K562 (cell line): ENCODE measurements around the gene CELSR1.

ENCODE experiments used
- CTBP1 ChIP-seq: fragments of 450-650 bp; IDR thresholded peaks from 2 replicates; pipeline ENCODE4 v1.6.1; 2016; ENCODE audit warnings: borderline replicate concordance
- CTCF ChIP-seq, 3 experiments: IDR thresholded peaks in 2 of 3; conservative IDR thresholded peaks in 1 of 3; 2 replicates each; pipeline ENCODE4 v1.5.1; 2011 to 2012; ENCODE audit warnings: low read length in 3 of 3, mild to moderate bottlenecking in 3 of 3, control low read depth in 2 of 3, improper control_type of control experiment in 1 of 3, inconsistent platforms in 1 of 3, low read depth in 1 of 3, mixed read lengths in 1 of 3, moderate library complexity in 1 of 3; ENCODE audit not compliant: insufficient read depth in 2 of 3
- ESRRA ChIP-seq: fragments of 450-650 bp; IDR thresholded peaks from 2 replicates; pipeline ENCODE4 v1.6.1; 2014; ENCODE audit warnings: low read depth, mild to moderate bottlenecking, moderate library complexity, borderline replicate concordance
- KAT2B ChIP-seq: IDR thresholded peaks from one replicate; pipeline ENCODE4 v1.6.1; 2012; ENCODE audit warnings: low read depth, mild to moderate bottlenecking, control low read depth, inconsistent platforms, low read length, moderate library complexity
- L3MBTL2 ChIP-seq: fragments of 450-650 bp; IDR thresholded peaks from 2 replicates; pipeline ENCODE4 v1.6.1; 2016; ENCODE audit warnings: mild to moderate bottlenecking, moderate library complexity
- RBFOX2 ChIP-seq: fragments of 200-400 bp; formaldehyde crosslinking; IDR thresholded peaks from 2 replicates; pipeline ENCODE4 v1.6.1; 2017; ENCODE audit warnings: low read depth, mild to moderate bottlenecking, low read length, moderate library complexity
- SMARCB1 ChIP-seq: IDR thresholded peaks from 2 replicates; pipeline ENCODE4 v1.6.1; 2011; ENCODE audit warnings: improper control_type of control experiment, low read depth; ENCODE audit not compliant: insufficient read length
- ZKSCAN1 ChIP-seq: fragments of 150-350 bp; IDR thresholded peaks from 2 replicates; pipeline ENCODE4 v1.6.1; 2016; ENCODE audit warnings: low read depth, low read length

- TF ChIP-seq CTBP1 (no peak), RBFOX2 (no peak), SMARCB1 (no peak), CTCF (IDR thresholded peaks at IDR 0.05 in 2 of 3, conservative IDR thresholded peaks at IDR 0.05 in 1 of 3; ENCODE audit: insufficient read depth in 2 of 3, low read depth in 1 of 3, low read length in 3 of 3) (no peak), ESRRA (no peak), ZKSCAN1 (no peak), KAT2B (no peak), L3MBTL2 (no peak)
Observed at GRCh38 chr22:46471901-46472721, 65.3 kb downstream of the CELSR1 start.
